Ishikawa (cell line): ENCODE results near the gene CA10.

Experiments used
- CEBPB ChIP-seq: IDR thresholded peaks from 2 replicates; pipeline ENCODE4 v1.6.1; 2012
- CREB1 ChIP-seq: IDR thresholded peaks from 2 replicates; pipeline ENCODE4 v1.6.1; 2012; ENCODE audit warnings: low read depth
- EGR1 ChIP-seq: IDR thresholded peaks from 2 replicates; pipeline ENCODE4 v1.6.1; 2012
- EP300 ChIP-seq: IDR thresholded peaks from 2 replicates; pipeline ENCODE4 v1.6.1; 2012; ENCODE audit warnings: borderline replicate concordance
- FOXM1 ChIP-seq: IDR thresholded peaks from 2 replicates; pipeline ENCODE4 v1.6.1; 2012; ENCODE audit warnings: low read depth, borderline replicate concordance
- MAX ChIP-seq: IDR thresholded peaks from 2 replicates; pipeline ENCODE4 v1.6.1; 2012
- NFIC ChIP-seq: IDR thresholded peaks from 2 replicates; pipeline ENCODE4 v1.6.1; 2012
- RAD21 ChIP-seq: IDR thresholded peaks from 2 replicates; pipeline ENCODE4 v1.6.1; 2012; ENCODE audit warnings: low read depth
- TAF1 ChIP-seq: IDR thresholded peaks from 2 replicates; pipeline ENCODE4 v1.6.1; 2012; ENCODE audit warnings: low read depth, mild to moderate bottlenecking
- TCF12 ChIP-seq: IDR thresholded peaks from 2 replicates; pipeline ENCODE4 v1.6.1; 2012; ENCODE audit warnings: low read depth
- TEAD4 ChIP-seq: IDR thresholded peaks from 2 replicates; pipeline ENCODE4 v1.6.1; 2012
- USF1 ChIP-seq: IDR thresholded peaks from 2 replicates; pipeline ENCODE4 v1.6.1; 2012
- YY1 ChIP-seq: IDR thresholded peaks from 2 replicates; pipeline ENCODE4 v1.6.1; 2012; ENCODE audit warnings: low read depth
- ZBTB7A ChIP-seq: IDR thresholded peaks from 2 replicates; pipeline ENCODE4 v1.6.1; 2012; ENCODE audit warnings: low read depth
- TF ChIP-seq, protein P1 (sequence below): IDR thresholded peaks from 2 replicates; pipeline ENCODE4 v1.6.1; 2012; ENCODE audit warnings: low read depth, mild to moderate bottlenecking

Gene CA10

GRCh38 chr17:51767287-51767686 is 391.2 kb downstream of the CA10 start:
- TF ChIP-seq TEAD4 (no peak), USF1 (no peak), EGR1 (no peak), YY1 (no peak), CEBPB (no peak)
- TF ChIP-seq, protein P1, sequence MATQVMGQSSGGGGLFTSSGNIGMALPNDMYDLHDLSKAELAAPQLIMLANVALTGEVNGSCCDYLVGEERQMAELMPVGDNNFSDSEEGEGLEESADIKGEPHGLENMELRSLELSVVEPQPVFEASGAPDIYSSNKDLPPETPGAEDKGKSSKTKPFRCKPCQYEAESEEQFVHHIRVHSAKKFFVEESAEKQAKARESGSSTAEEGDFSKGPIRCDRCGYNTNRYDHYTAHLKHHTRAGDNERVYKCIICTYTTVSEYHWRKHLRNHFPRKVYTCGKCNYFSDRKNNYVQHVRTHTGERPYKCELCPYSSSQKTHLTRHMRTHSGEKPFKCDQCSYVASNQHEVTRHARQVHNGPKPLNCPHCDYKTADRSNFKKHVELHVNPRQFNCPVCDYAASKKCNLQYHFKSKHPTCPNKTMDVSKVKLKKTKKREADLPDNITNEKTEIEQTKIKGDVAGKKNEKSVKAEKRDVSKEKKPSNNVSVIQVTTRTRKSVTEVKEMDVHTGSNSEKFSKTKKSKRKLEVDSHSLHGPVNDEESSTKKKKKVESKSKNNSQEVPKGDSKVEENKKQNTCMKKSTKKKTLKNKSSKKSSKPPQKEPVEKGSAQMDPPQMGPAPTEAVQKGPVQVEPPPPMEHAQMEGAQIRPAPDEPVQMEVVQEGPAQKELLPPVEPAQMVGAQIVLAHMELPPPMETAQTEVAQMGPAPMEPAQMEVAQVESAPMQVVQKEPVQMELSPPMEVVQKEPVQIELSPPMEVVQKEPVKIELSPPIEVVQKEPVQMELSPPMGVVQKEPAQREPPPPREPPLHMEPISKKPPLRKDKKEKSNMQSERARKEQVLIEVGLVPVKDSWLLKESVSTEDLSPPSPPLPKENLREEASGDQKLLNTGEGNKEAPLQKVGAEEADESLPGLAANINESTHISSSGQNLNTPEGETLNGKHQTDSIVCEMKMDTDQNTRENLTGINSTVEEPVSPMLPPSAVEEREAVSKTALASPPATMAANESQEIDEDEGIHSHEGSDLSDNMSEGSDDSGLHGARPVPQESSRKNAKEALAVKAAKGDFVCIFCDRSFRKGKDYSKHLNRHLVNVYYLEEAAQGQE, result no peak

DNA sequence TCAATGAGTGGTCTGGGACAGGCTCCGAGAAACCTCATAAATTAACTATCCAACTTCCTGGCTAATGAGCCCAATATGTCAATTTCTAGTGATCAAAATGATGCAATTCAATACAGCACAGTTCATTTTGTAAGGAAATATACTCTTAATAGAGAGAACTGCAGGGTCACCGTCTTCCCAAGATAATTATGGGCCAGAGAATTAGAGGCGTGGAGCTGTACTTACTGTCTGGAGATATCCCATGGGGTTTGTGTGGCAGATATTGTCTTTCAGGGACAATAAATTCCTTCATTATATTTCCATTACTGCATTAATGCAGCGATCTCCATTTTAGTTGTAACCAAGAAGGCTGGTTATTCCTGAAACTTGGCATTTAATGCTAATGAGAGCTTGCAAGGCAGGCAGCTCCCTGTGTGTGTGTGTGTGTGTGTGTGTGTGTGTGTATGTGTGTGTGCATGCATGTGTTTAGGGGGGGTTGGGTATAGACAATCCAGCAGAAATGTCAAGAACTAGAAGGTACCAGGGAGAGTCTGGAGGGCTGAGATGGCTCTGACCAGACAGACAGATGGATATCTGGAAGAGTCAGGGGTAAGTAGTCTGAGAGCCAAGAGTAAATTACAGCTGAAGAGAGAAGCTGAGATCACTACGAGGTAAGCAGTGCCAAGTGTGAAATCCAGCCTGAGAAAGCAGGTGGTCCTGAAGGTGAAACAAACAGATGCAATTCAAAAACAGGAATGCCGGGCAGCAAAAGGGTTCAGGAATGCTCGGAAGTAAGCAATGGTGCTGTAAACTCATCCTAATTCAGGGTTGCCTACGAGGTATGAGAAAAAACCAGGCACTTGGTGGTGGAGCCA is 393.0 kb downstream of the CA10 start:
- no peak for TF ChIP-seq CREB1
- TF ChIP-seq MAX, result no peak
- no peak for TF ChIP-seq CEBPB
- no peak for TF ChIP-seq YY1
- no peak for TF ChIP-seq TEAD4
- no peak for TF ChIP-seq EGR1
- TF ChIP-seq USF1, result no peak
- no peak for TF ChIP-seq TAF1
- TF ChIP-seq TCF12, result no peak
- no peak for TF ChIP-seq RAD21
- TF ChIP-seq, protein P1, result no peak
- TF ChIP-seq ZBTB7A, result no peak
- TF ChIP-seq NFIC, result no peak
- no peak for TF ChIP-seq EP300
- TF ChIP-seq FOXM1, result no peak

DNA sequence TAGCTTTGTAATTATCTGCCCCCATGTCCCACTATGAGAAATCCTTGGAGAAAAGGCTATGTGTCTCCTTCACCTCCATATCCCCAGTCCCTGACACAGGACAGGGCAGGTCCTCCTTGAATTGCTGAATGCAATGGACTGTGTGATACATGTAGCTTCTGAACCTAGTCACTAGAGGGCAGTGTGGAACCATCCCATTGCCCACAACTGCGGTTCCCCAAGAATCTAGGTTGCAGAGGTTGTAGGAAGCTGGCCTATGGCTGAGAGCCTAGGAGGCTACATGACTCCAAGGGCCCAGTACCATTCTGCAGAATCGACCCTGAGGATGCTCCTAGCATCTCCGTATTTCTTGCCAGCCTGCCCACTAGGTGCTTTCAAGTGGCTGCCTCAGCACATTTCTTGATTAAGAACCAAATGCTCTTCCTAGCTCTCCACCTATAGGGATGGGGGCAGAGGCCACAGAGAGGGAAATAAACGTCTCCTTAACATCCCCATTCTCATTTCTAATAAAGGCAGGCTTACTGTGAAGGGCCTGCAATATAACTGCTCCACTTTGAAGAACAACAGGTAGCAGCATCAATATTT is 394.0 kb downstream of the CA10 start:
- TF ChIP-seq, protein P1, result no peak
- TF ChIP-seq TAF1 (no peak), RAD21 (peak; percentile 78)

DNA sequence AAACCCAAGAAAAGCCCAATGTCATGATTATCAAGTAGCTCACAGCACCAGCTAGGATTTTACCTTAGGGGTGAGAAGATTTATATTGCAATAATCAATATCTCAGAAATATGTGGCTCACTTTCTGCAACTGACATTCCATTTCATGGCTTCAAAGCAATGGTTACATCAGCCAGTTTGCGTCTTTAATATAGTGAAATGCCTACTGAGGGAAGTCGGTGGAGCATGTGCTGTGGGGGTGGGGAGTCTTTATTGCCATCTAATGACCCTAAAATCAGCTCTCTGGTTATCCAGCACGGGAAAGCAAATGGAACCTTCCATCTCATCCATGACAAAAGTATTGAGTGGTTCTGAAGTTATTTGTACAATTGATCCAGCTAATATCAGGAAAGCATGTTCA is 395.5 kb downstream of the CA10 start:
- no peak for TF ChIP-seq NFIC
- TF ChIP-seq TCF12, result no peak
- no peak for TF ChIP-seq EGR1
- TF ChIP-seq YY1, result no peak
- TF ChIP-seq TAF1, result no peak
- TF ChIP-seq TEAD4, result no peak
- no peak for TF ChIP-seq ZBTB7A
- no peak for TF ChIP-seq MAX
- TF ChIP-seq USF1, result no peak
- TF ChIP-seq RAD21, result no peak
